Activated gamma-delta T cell (primary cell): ENCODE measurements around the gene MGP.

Source experiments
- DNase-seq: peaks from one replicate; lab custom pipeline; 2025; lab: John Stamatoyannopoulos, UW

Gene MGP

GRCh38 chr12:14860490-14860889, 25.2 kb downstream of the MGP start:
- no peak for DNase-seq

GRCh38 chr12:14858513-14858912, 27.1 kb downstream of the MGP start:
- no peak for DNase-seq

- no peak for DNase-seq
These were observed 31.0 kb downstream of the MGP start for GRCh38 chr12:14854586-14855183.

- DNase-seq = no peak
These were observed 31.7 kb downstream of the MGP start for GRCh38 chr12:14853961-14854360.

GRCh38 chr12:14852880-14853279, 32.8 kb downstream of the MGP start:
- DNase-seq = no peak

- no peak for DNase-seq
These were observed 34.6 kb downstream of the MGP start for GRCh38 chr12:14850929-14851663.

GRCh38 chr12:14849661-14850060, 36.0 kb downstream of the MGP start:
- no peak for DNase-seq

- no peak for DNase-seq
These were observed 38.6 kb downstream of the MGP start for GRCh38 chr12:14846876-14847580.

GRCh38 chr12:14846042-14846587, 39.5 kb downstream of the MGP start:
- no peak for DNase-seq

GRCh38 chr12:14845350-14845750, 40.3 kb downstream of the MGP start:
- DNase-seq = no peak

GRCh38 chr12:14844401-14844800, 41.3 kb downstream of the MGP start:
- no peak for DNase-seq

GRCh38 chr12:14843425-14843887, 42.2 kb downstream of the MGP start, which contains the start of gene ART4:
TSS of gene ART4 (minus strand) at chr12:14843526. CDS start at chr12:14843113, 413 bp downstream.
- no peak for DNase-seq

- no peak for DNase-seq
These were observed 43.3 kb downstream of the MGP start for GRCh38 chr12:14842315-14842714.

GRCh38 chr12:14841761-14842160, 43.9 kb downstream of the MGP start:
- DNase-seq = no peak

- no peak for DNase-seq
These were observed 45.0 kb downstream of the MGP start for GRCh38 chr12:14840616-14841015.

GRCh38 chr12:14839262-14839661, 46.4 kb downstream of the MGP start:
- no peak for DNase-seq

- no peak for DNase-seq
These were observed 49.1 kb downstream of the MGP start for GRCh38 chr12:14836336-14837210.

- no peak for DNase-seq
These were observed 51.1 kb downstream of the MGP start for GRCh38 chr12:14834509-14834908.

GRCh38 chr12:14833952-14834351, 51.7 kb downstream of the MGP start:
- DNase-seq = no peak

- DNase-seq = no peak
These were observed 52.3 kb downstream of the MGP start for GRCh38 chr12:14833336-14833735.
